HG02759 (cell line): ENCODE data around the gene MYO1E.
"Not testable (repeated sequence)": the region's sequence is repeated elsewhere in the genome, so short reads cannot be mapped to it uniquely, and the experiment has no call there.

Experiments used
- ATAC-seq: cut with Tn5 transposase; IDR thresholded peaks from one replicate; pipeline ENCODE4 v1.9.1; 2021; ENCODE audit warnings: mild to moderate bottlenecking, moderate library complexity; ENCODE audit not compliant: unreplicated experiment

Gene MYO1E

DNA sequence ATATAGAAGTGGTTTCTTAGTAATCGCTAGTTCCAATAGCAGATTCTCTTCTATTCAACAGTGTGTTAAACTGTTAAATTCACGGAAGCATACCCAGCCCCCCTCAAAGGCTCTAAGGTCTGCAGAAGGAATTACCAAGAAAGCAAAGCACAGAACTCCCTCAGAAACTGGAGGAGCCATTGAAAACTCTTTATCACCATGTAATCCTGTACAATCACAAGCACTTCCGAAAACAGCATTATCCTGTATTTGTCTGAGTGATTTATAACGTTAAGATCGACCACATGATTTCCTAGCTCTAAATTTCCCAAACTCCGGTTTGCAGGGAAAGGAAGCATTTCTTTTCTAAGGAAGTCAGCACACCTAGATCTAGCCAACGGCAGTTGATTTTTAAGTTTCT lies 20.0 kb downstream of the MYO1E start:
- ATAC-seq, result no peak

DNA sequence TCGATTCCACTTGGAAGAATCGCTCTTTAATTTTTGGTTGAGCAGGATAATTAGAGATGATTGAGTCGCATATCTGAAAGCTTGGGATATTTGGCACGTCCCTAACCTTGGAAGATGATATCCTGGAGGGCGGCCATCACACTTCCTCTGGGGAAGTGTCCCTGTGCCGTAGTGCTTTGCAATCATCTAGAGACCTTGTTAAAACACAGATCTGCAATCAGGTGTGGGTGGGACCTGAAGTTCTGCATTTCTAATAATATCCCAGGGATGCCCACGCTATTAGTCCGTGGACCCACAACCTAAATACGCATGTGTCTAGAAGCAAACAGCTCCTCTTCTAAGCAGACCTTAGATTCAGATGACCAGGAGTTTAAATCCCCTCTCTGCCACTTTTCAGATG lies 20.5 kb downstream of the MYO1E start:
- no peak for ATAC-seq

- ATAC-seq, result no peak
Observed at GRCh38 chr15:59350421-59350732, 22.3 kb downstream of the MYO1E start.

DNA sequence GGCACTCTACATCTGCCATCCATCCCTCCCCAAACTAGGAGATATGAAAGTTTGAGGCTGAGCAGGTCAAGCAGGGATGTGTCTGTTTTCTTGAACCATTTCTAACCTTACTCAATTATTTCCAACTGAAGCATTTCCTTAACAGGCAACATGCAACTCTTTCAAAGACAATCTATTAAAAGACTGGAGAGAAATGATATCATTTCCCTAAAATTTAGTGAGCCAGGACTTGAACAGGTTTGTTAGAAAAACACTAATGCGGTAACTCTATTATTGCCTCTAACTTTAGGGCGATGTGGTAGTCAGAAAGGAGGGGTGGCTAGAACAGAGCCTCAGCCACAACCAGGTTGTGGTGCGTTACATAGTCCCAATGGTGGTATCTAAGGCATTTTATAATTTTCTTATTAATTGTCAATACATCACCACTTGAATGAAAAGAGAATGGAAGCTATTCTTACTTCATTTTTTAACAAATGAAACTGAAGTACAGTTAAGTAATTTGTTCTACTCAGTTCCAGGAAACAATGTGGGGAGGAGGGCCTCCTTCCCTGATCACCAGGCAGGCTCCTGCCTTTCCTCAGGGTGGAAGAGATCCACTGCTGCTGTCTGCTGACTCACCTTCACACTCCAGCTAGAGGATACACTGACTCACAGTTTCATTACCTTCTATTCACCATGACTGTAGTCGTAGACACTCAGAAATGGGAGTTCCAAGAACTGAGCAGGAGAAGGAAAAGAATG lies 22.8 kb downstream of the MYO1E start:
- ATAC-seq, result no peak

DNA sequence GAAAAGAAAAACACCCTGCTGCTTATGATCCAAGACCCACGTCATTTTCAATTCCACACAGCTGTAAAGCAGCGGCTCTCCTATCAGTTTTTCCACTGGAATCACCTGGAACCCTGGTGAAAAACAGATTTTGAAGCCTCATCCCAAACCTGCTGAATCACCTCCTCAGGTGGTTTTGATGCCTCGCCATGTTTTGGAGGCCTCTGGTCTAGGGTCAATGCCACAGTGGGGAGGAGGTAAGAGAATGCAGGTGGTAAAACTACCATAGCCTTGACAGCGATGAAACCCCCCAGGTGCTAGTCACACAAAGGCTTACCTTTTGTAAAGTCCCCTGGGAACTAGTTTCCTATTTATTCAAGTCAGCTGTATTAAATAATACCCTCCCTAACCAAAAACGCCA lies 24.8 kb downstream of the MYO1E start:
- no peak for ATAC-seq

DNA sequence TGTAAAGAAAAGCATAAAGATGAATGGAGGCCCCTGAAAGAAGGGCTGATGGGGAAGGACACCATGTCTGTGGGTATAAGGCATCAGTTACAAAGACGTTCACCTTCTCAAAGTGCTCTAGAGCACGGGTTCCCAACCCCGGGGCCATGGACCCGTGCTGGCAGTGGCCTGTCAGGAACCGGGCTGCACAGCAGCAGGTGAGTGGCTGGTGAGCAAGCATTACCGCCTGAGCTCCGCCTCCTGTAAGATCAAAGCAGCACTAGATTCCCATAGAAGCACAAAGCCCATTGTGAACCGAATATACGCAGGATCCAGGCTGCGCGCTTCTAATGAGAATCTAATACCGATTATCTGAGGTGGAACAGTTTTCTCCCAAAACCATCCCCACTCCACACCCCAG lies 25.7 kb downstream of the MYO1E start:
- no peak for ATAC-seq

GRCh38 chr15:59345326-59345725 lies 27.3 kb downstream of the MYO1E start:
- no peak for ATAC-seq

- ATAC-seq, result no peak
Observed at GRCh38 chr15:59344311-59344710, 28.4 kb downstream of the MYO1E start.

DNA sequence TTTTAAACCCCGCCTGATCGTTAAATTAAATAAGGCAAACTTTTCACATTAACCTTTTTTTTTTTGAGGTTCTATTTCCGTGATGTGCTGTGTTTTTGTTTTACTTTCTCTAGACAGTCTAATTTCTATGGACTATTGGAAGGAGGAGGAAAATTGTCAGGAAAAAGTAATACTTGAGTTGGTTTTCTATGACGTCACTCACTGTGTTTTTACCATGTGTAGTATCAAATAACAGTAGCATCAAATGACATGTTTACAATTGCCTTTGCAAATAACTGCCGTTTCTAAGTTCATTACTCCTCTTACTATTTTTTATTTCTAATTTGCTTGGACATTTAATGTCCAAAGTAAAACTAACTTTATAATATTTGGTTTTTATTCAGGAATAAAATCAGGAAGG lies 32.3 kb downstream of the MYO1E start:
- ATAC-seq, result no peak

DNA sequence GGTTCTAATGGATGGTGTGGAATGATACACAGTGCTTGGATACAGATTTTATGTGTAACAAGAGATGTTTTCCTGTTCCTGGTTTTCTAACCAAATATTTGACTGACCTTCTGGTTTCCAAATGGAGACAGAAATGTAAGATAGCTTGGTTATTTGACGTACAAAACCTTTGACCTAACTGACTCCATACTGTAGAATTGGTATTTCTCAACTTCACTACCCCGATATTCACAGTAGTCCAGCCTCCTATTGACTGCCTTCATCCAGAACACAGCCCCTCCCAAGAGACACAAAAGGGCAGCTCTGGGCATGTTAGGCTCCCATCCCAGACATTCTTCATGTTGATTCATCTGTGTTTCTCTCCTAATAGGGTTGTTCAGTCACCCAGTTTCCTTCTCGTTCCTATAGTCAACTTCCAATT lies 33.4 kb downstream of the MYO1E start:
- ATAC-seq, result no peak

- no peak for ATAC-seq
Observed at GRCh38 chr15:59338414-59338813, 34.3 kb downstream of the MYO1E start.

GRCh38 chr15:59336725-59337124 lies 35.9 kb downstream of the MYO1E start:
- ATAC-seq, result not testable (repeated sequence)

DNA sequence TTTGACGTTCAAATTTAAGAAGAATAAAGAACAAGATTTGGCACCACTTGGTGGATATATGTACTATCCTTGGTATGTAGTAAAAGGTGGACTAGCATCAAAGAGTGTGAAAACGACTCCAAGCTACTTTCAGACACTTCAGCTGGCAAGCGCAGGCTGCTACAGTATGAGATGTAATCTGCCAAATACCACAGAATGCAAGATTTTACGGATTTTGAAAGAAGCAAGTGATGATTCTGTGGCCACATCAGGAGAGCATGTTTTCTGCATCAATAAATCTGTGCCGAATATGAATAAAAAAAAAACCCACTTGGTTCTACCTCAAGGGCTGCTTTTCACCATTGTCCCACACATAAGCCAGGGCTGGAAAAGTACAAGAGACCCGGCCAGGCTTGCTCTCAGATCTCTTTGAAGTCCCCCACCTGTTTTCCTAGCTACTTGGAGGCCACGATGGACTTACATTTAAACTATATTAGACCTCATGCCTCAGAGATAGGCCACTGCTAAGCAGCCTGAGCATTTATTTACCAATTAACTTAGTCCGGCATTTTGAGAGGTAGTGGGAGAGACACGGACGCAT lies 37.4 kb downstream of the MYO1E start:
- ATAC-seq, result no peak

- no peak for ATAC-seq
Observed at GRCh38 chr15:59334076-59334415, 38.6 kb downstream of the MYO1E start.

DNA sequence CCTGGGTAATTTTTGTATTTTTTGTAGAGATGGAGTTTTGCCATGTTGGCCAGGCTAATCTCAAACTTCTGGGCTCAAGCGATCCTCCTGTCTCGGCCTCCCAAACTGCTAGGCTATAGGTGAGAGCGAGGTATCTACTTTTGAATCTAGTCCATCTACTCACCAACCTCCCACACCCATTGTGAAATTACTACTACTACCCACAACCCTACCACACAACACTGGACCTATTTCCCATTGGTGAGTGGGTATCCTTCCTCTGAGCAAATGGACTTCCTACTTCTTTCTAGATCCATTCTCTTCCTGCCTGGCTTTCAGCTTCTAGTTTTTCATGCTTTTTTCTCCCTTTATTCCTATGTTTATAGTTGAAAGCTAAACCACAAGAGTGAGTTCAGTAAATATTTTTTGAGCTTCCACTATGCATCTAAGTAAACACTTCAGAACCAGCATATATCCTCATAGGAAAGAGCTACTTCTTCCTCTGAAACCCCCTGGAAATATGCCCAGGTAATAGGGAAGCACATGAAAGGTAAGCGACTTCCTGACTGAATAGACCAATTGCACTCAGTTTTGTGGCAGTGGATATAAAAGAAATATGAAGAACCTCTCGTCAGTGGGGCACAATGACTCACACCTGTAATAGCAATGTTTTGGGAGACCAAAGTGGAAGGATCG lies 39.1 kb downstream of the MYO1E start:
- ATAC-seq, result no peak

DNA sequence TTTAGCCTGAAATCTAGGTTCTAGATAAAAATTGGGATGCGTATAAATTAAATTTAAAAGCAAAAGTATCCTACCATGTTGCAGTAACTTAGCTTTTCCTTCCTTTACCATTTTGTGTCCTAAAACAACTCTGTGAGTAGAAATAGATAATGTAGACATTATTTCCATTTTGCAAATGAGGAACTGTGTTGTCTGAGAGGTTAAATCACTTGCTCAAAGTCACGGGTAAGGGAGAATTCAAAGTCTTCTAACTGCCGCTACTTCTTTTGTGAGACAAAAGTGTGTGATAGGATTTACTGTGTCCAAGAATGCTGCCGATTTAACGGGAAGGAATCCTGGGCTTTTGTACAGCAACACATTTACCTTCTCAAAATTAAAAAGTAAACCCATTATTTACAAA lies 40.7 kb downstream of the MYO1E start:
- ATAC-seq, result no peak

DNA sequence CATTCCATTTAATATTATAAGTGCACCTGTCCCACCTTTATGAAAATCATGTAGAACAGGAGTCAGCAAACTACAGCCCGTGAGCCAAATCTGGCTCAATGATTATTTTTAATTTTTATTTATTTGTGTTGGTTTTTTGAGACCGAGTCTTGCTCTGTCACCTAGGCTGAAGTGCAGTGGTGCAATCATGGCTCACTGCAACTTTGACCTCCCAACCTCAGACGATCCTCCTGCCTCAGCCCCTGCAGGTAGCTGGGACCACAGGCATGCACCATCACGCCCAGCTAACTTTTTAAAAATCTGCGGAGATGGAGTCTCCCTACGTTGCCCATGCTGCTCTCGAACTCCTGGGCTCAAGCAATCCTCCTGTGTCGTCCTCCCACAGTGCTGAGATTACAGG lies 42.0 kb downstream of the MYO1E start:
- no peak for ATAC-seq

- no peak for ATAC-seq
Observed at GRCh38 chr15:59329570-59330350, 42.9 kb downstream of the MYO1E start.

DNA sequence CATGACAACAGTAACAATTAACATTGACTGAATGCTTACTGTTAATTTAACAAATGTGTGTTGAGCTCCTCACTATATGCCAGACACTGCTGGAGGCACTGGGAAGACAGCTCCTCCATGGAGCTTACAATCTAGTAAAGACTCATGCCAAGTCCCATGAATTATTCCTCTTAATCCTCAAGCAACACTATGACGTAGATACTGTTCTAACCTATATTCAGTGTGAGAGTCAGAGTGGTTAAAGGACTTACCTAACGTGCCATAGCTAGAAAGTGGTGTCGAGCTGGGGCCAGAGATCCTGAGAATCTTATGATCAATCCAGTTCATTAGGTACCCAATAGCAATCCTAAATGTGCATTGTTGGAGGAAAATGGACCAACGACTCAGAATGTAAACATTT lies 43.6 kb downstream of the MYO1E start:
- no peak for ATAC-seq

DNA sequence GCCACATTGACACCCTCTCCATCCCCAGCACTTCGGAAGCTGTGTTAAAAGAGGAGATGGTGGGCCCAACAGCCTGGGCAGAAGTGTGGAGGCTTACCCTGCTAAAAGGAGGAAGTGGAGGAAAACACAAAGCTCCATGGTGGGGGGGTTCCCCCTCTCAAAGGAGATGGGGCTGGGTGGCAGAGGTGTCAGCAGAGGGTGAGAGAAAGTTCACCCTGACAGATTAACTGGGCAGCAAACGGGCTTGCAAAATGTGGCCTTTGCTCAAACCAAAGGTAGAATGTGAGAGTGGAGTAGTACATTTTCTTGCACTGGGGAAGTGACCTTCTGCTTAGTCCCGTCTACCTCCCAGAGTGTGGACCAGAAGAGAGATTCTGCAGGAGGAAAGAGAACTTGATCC lies 44.7 kb downstream of the MYO1E start:
- peak; percentile 74 for ATAC-seq

DNA sequence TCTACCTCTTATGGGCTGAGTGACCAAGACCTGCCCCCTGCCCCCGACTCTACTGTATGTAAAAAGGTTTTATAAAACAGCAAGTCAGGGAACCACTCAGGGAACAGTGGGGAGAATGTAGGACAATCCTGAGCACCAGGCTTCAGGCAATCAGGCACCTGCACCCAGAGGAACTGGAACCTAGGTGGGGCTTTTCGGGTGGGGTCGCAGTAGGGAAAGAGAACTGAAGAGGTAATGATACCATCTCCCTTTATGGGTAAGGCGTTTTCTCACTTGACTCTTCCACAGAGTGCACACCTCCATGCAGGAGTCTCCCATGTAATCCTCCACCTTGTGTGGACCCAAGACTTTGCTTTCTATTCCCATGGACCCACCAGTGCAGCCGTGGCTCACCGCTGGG lies 45.8 kb downstream of the MYO1E start:
- no peak for ATAC-seq
